ENCODE results near the gene DIAPH2.

DIAPH2 gene

DNA sequence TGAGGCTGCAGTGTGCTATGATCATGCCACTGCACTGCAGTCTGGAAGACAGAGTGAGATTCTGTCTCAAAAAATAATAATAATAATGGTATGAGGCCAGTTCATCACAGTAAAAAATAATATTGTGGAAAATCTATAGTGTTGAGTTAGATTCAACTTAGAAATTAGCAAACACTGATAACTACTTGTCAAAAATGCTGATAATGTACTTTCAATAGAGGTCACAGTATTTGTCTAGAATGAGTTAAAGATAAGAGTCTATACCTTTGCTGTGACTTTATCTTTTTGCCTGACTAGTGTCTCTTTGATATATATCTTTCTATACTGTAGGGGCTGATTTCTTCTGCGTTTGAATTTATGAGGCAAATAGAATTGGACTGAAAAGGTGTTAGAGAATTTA lies 629.7 kb downstream of the DIAPH2 start:
- no peak for FAIRE-seq

GRCh38 chrX:97315939-97316338 lies 631.3 kb downstream of the DIAPH2 start:
- FAIRE-seq = no peak

- no peak for FAIRE-seq
These were observed 635.7 kb downstream of the DIAPH2 start for GRCh38 chrX:97320305-97320704.

DNA sequence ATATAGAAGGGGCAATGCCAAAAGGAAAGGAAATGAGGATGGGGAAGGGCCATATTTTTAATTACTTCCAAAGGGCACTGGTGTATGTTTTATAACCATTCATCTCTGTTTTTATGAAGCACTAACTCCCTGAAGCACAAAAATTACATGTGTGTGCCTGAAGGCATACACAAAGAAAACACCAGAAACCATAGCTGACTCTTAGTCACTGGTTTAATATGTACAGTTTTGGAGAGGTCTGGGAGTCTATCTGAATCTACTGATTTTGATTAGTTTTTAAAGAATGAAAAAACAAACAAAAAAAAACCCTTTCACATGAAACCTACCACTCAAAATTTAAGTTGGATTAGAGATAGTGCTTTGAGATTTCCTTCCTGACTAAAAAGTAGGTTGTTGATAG lies 637.8 kb downstream of the DIAPH2 start:
- FAIRE-seq = no peak

- no peak for FAIRE-seq
These were observed 641.8 kb downstream of the DIAPH2 start for GRCh38 chrX:97326456-97326855.

- FAIRE-seq = no peak
These were observed 644.3 kb downstream of the DIAPH2 start for GRCh38 chrX:97328853-97329390.

DNA sequence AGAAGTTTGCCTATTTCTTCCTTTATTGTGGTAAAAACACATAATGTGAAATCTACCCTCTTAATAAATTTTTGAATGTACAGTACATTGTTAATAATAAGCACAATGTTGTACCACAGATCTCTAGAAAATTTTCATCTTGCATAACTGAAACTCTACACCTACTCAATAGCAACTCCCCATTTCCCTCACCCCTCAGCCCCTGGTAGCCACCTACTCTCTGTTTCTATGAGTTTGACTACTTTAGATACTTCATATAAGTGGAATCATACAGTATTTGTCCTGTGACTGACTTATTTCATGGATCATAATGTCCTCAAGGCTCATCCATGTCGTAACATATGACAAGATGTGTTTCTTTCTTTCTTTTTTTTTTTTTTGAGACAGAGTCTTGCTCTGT lies 645.5 kb downstream of the DIAPH2 start:
- no peak for FAIRE-seq

DNA sequence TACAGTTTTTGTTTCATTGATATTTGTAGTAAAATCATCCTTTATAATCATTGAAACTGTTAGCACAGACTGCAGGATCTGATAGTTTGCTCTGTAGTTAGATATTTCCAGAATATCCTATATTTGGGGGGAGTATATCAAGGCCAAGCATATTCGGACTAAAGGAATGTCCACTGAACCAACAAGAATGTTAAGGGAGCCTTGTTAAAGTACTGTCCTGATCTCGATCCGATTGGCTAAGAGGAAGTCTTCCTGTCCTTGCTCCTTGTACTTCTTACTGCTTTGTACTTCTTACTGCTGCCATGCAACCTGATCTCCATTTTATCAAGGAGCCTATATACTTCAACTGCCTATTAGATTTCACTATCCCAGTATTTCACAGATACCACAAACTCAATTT lies 648.3 kb downstream of the DIAPH2 start:
- no peak for FAIRE-seq

- FAIRE-seq = no peak
These were observed 650.2 kb downstream of the DIAPH2 start for GRCh38 chrX:97334850-97335249.

DNA sequence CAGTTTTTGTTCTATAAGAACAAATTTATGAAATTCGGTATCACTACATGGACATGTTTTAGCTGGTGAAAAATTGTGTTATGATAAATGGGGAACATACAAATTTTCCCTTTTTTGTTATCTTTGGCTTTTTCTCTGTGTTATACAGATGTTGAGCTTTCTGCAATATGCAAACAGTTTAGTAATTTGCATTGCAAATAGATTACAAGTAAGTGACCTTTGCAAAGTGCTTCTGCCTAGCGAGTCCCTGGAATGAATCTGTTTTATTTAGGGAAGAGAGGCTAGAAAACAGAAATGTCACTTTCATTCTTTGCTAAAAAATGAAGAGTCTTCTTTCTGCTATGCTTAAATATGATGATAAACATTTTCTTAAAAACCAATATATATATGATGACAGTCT lies 660.1 kb downstream of the DIAPH2 start:
- no peak for FAIRE-seq

DNA sequence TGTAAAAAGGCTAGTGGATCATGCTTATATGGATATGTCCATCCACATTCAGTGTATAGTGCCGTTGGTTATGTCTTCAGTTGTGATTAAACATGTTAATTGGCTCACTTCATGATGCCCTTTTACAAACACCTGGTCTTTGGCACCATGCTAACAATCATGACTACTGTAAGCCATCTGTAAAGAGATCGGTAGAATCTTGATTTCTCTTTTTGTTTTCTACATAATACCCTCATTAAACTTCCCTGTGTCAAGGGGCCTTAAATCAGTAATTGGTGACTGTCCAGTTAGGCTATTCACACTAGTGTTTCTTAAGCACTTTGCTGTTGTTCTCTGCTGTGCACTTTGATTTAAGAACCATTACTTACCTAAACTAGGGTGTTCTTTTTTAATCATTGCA lies 674.3 kb downstream of the DIAPH2 start:
- no peak for FAIRE-seq

DNA sequence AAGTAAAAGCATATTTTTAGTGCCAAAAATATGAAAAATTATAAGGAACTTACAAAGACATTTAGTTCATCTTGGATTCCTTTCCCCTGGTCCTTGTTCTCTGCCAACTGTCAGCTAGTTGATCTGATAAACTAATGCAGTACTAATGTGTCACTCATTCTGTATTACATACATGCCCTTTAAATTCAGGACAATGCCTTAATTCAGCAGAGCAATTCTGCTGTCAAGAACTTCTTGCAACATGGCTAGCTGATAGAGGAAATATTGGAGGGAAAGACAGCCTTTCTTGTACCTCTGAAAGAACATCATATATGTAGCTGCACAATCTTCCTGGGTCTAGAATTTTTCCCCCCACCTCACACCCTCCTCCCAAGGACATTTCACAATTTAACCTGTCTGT lies 679.2 kb downstream of the DIAPH2 start:
- FAIRE-seq = no peak

DNA sequence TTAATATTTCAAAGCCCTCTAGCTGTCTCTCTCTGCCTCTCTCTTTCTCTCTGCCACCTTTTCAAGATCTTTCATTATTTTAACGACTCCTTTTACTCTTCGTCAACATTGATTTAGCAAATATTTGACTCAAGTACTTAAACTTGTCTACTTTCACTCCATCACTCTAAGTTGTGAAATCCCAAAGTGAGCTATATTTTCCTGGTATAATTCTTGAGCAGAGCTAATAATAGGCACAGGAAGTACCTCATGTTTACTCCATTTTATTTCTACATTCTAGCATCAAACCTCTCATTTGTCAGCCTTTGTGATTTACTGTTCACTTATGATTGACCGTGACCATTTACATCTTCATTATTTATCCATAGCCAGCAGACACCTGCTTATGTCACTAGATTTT lies 681.6 kb downstream of the DIAPH2 start:
- FAIRE-seq = no peak

DNA sequence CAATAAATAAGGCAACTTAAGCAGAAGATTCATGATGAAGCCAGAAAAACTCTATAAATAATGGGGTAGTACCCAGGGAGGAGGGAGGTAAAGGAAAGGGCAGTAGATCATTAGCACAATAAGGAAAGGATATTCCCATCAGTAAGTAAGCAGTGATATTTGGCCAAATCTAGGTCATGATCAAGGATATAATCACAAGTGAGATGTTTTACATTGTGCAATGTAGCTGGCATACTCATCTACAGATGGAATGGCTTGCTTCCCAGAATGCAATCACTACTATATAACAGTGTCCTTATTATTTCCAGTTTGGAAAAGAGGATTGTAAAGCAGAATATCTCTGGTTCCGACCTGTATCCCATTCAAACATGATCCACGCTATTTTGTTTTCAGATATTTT lies 682.5 kb downstream of the DIAPH2 start:
- FAIRE-seq = no peak

DNA sequence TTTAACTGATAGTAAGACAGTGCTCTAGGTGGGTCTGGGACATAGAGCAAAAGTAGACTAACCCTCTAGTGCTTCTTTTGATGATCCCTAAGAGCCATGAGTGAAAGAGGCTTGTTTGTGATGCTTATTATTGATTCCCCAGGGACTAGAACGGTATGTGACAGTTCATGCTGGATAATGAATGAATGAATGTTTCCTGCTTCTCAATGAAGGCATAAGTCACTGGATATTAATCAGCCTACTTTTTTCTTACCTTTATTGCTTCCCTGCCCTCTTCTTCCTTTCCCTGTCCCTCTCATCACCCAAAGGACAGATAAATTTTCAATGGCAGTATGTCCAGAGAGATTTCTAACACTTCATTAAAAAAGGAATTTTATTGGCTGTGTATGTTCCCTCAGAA lies 685.3 kb downstream of the DIAPH2 start:
- no peak for FAIRE-seq

GRCh38 chrX:97372001-97372766 lies 687.5 kb downstream of the DIAPH2 start:
- no peak for FAIRE-seq

DNA sequence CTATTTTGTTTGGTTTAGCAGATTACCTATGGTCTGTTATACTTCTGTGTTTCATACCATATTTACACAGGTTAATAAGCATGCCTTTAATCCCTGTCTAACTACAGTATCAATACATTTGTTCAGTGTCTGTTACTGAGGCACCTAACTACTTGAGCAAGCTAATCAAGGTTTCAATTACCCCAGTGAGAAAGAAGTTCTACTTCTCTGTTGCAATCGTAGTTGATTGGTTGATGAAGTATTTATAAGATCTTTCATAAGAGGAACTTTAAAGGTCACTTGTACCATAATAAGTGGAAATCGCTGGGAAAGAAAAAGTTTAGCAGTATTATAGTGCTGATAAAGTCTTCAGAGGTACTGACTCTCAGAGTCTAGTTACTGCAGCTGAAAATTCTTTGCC lies 689.6 kb downstream of the DIAPH2 start:
- FAIRE-seq = no peak

- no peak for FAIRE-seq
These were observed 695.6 kb downstream of the DIAPH2 start for GRCh38 chrX:97380200-97380599.

DNA sequence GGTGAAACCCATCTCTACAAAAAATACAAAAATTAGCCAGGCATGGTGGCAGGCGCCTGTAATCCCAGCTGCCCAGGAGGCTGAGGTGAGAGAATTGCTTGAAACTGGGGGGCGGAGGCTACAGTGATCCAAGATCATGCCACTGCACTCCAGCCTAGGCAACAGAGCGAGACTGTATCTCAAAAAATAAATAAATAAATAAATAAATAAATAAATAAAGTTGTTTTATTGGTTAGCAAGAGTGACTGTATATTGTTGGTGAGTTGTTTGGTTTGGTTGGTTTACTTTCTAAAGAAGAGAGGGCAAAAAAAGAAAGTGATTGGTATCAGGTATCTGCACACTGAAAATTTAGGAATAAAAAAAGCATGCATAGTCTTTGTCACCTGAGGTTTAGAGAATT lies 700.0 kb downstream of the DIAPH2 start:
- no peak for FAIRE-seq

DNA sequence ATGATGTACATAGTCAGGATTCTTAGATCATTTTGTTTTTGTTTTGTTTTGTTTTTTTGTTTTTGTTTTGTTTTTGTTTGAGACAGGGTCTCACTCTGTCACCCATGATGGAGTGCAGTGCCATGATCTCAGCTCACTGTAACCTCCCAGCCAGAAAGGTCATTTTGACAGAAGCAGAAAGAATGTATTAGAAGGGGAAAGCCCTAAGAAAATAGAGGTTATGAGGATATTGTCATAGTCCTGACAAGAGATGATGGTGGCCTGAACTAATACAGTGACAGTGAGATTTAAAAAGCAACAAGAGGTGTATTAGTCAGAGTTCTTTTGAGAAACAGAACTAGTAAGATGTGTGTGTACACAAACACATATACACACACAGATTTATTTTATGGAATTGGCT lies 702.4 kb downstream of the DIAPH2 start:
- no peak for FAIRE-seq

- no peak for FAIRE-seq
These were observed 705.1 kb downstream of the DIAPH2 start for GRCh38 chrX:97389761-97390192.

DNA sequence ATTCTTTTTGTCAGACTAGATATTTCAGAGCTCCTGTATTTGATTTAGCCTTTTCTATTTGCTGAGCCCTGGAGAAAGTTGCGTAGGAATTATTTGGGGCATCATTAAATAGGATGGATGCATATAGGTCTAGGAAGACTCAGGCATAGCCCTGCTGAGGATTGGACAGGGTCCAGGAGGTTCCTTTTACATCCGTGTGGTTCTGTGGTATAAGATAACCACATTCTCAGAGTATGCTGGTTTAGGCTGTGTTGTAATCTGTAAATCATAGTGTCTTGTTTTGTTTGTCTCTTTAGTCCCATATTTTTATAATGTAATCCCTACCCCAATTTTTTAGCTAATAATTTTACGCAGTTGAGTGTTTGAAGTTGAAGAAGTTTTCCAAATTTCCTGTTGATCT lies 712.7 kb downstream of the DIAPH2 start:
- FAIRE-seq = no peak

GRCh38 chrX:97398030-97398551 lies 713.4 kb downstream of the DIAPH2 start:
- FAIRE-seq = no peak

- no peak for FAIRE-seq
These were observed 714.8 kb downstream of the DIAPH2 start for GRCh38 chrX:97399400-97399799.

DNA sequence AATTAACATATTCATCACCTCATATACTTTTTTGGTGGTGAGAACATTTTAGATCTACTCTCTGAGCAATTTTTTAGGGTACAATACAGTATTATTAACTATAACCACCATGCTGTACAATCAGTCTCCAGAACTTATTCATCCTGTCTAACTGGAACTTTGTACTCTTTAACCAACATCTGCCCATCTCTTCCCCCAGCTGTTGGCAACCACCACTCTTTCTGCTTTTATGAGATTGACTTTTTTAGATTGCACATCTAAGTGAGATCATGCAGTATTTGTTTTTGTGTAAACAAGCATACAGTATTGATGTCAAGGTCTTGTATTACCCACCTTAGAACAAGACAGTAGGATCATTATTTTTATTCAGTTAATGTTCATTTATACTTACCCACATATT lies 715.9 kb downstream of the DIAPH2 start:
- no peak for FAIRE-seq

All from endometrium (tissue), 2 donors.